Activated naive CD8-positive, alpha-beta T cell treated with anti-CD3 and anti-CD28 coated beads, Interleukin-2, amount 10 ng/mL, durations not matched to agents 7 days and 5 days (primary cell): ENCODE results near the gene ZNF746. TPM values are rescaled to one million over a fixed set of nuclear protein-coding genes. Genes with fewer than 3 reads are reported as not detected.

Experiments
- ATAC-seq: fragments of 150-1000 bp; cut with Tn5 transposase; one replicate; pipeline ENCODE4 v1.10.0; 2021; ENCODE audit warnings: low read depth, moderate library complexity
- POLR2A ChIA-PET: fragments of 350-600 bp; sonication (Branson Sonifier 250); formaldehyde crosslinking; loops from one replicate; lab custom pipeline; 2021; ENCODE audit warnings: antibody characterized with exemption; lab: Charles Lee
- DNase-seq: peaks from one replicate; pipeline ENCODE4 v3.0.0; 2021
- H3K27ac Mint-ChIP-seq: one replicate; pipeline ENCODE4 v1.8.0; 2022; ENCODE audit warnings: mild to moderate bottlenecking, mixed read lengths
- H3K27me3 Mint-ChIP-seq: one replicate; pipeline ENCODE4 v1.8.0; 2022; ENCODE audit warnings: mild to moderate bottlenecking, moderate library complexity, mixed read lengths
- H3K36me3 Mint-ChIP-seq: one replicate; pipeline ENCODE4 v1.8.0; 2021; ENCODE audit warnings: mild to moderate bottlenecking, mixed read lengths
- H3K4me1 Mint-ChIP-seq: one replicate; pipeline ENCODE4 v1.8.0; 2021; ENCODE audit warnings: mixed read lengths
- H3K4me3 Mint-ChIP-seq: one replicate; pipeline ENCODE4 v1.8.0; 2022; ENCODE audit warnings: mild to moderate bottlenecking, moderate library complexity, mixed read lengths
- H3K9me3 Mint-ChIP-seq: one replicate; pipeline ENCODE4 v1.8.0; 2021; ENCODE audit warnings: mixed read lengths
- total RNA-seq, 2 experiments: library from RNA; stranded (reverse); gene quantifications; one replicate each; pipeline ENCODE4 v1.2.3, GENCODE V29; 2021

ZNF746 gene
- 10 to 100 TPM; 24.3 to 26.2 TPM for total RNA-seq

GRCh38 chr7:149497467-149498261, at the start of gene ZNF746:
Gene ZNF746 (minus strand): TSS chr7:149497809. CDS start chr7:149497536, 273 bp downstream.
- Mint-ChIP-seq H3K36me3 (peaks cover 5% of the 10 kb centered on the region), H3K4me3 (peak within 1 kb of the TSS; percentile 98), H3K4me1 (peaks cover 35% of the 10 kb centered on the region), H3K27ac (peak within 1 kb of the TSS; percentile 97), H3K9me3 (no peaks in the 10 kb centered on the region), H3K27me3 (no peaks in the 10 kb centered on the region)
- ATAC-seq (peak; percentile 91), DNase-seq (peak; percentile 90)
- POLR2A ChIA-PET, result no interaction called here

GRCh38 chr7:149547126-149547525, 49.5 kb upstream of the ZNF746 start:
- no peak for DNase-seq
- no peak for ATAC-seq
- no peaks in the 10 kb centered on the region for H3K9me3 Mint-ChIP-seq
- POLR2A ChIA-PET, result interaction anchor here (0.5 kb wide), 1 partner anchor 285 kb away, joined by 3 read pairs; the partner anchor contains the start of gene ZNF783
- no peaks in the 10 kb centered on the region for H3K27me3 Mint-ChIP-seq
- no peak overlapping the region for H3K4me3 Mint-ChIP-seq
- H3K4me1 Mint-ChIP-seq, result no peaks in the 10 kb centered on the region
- no peak overlapping the region for H3K27ac Mint-ChIP-seq
- H3K36me3 Mint-ChIP-seq, result peaks cover 67% of the 10 kb centered on the region

GRCh38 chr7:149546331-149546730, 48.7 kb upstream of the ZNF746 start:
- no peak for DNase-seq

GRCh38 chr7:149544028-149544427, 46.4 kb upstream of the ZNF746 start:
- Mint-ChIP-seq H3K4me1 (no peaks in the 10 kb centered on the region), H3K36me3 (peaks cover 53% of the 10 kb centered on the region), H3K27me3 (peaks cover 2% of the 10 kb centered on the region), H3K4me3 (no peak overlapping the region), H3K9me3 (peaks cover 3% of the 10 kb centered on the region), H3K27ac (no peak overlapping the region)
- DNase-seq, result no peak
- POLR2A ChIA-PET, result no interaction called here
- no peak for ATAC-seq

More at GRCh38 chr7:149546331-149546730, 48.7 kb upstream of the ZNF746 start:
- Mint-ChIP-seq H3K27me3 (no peaks in the 10 kb centered on the region), H3K4me3 (no peak overlapping the region), H3K36me3 (peaks cover 59% of the 10 kb centered on the region), H3K4me1 (no peaks in the 10 kb centered on the region), H3K9me3 (peaks cover 3% of the 10 kb centered on the region), H3K27ac (no peak overlapping the region)
- ATAC-seq, result no peak
- POLR2A ChIA-PET, result no interaction called here

- H3K4me1 Mint-ChIP-seq, result peaks cover 8% of the 10 kb centered on the region
- POLR2A ChIA-PET, result no interaction called here
- no peak overlapping the region for H3K27ac Mint-ChIP-seq
- ATAC-seq (no peak), DNase-seq (no peak)
- H3K9me3 Mint-ChIP-seq, result peaks cover 28% of the 10 kb centered on the region
- H3K36me3 Mint-ChIP-seq, result peaks cover 24% of the 10 kb centered on the region
- H3K4me3 Mint-ChIP-seq, result no peak overlapping the region
- H3K27me3 Mint-ChIP-seq, result no peaks in the 10 kb centered on the region
These were observed 35.0 kb upstream of the ZNF746 start for GRCh38 chr7:149532654-149533053.

GRCh38 chr7:149529136-149529718, 31.6 kb upstream of the ZNF746 start:
- POLR2A ChIA-PET, result no interaction called here
- no peak overlapping the region for H3K4me3 Mint-ChIP-seq
- DNase-seq, result no peak
- peaks cover 23% of the 10 kb centered on the region for H3K9me3 Mint-ChIP-seq
- no peak for ATAC-seq
- no peak overlapping the region for H3K27ac Mint-ChIP-seq
- no peaks in the 10 kb centered on the region for H3K4me1 Mint-ChIP-seq
- H3K36me3 Mint-ChIP-seq, result peaks cover 15% of the 10 kb centered on the region
- no peaks in the 10 kb centered on the region for H3K27me3 Mint-ChIP-seq

- Mint-ChIP-seq H3K36me3 (peaks cover 15% of the 10 kb centered on the region), H3K4me1 (no peaks in the 10 kb centered on the region), H3K27me3 (no peaks in the 10 kb centered on the region), H3K9me3 (peaks cover 23% of the 10 kb centered on the region), H3K27ac (no peak overlapping the region), H3K4me3 (no peak overlapping the region)
- DNase-seq (no peak), ATAC-seq (no peak)
- POLR2A ChIA-PET, result interaction anchor here (0.6 kb wide), 1 partner anchor 73 kb away, joined by 3 read pairs; no protein-coding TSS in a partner anchor
These were observed 29.8 kb upstream of the ZNF746 start for GRCh38 chr7:149527414-149527813.

GRCh38 chr7:149525280-149525679, 27.7 kb upstream of the ZNF746 start:
- H3K9me3 Mint-ChIP-seq, result peaks cover 22% of the 10 kb centered on the region
- no peak overlapping the region for H3K27ac Mint-ChIP-seq
- H3K4me1 Mint-ChIP-seq, result no peaks in the 10 kb centered on the region
- no peak overlapping the region for H3K4me3 Mint-ChIP-seq
- POLR2A ChIA-PET, result no interaction called here
- H3K27me3 Mint-ChIP-seq, result peaks cover 4% of the 10 kb centered on the region
- peaks cover 13% of the 10 kb centered on the region for H3K36me3 Mint-ChIP-seq
- DNase-seq (no peak), ATAC-seq (no peak)

- POLR2A ChIA-PET, result no interaction called here
- no peaks in the 10 kb centered on the region for H3K4me1 Mint-ChIP-seq
- H3K27ac Mint-ChIP-seq, result no peak overlapping the region
- no peak for ATAC-seq
- H3K9me3 Mint-ChIP-seq, result peaks cover 23% of the 10 kb centered on the region
- H3K27me3 Mint-ChIP-seq, result peaks cover 4% of the 10 kb centered on the region
- no peak for DNase-seq
- H3K36me3 Mint-ChIP-seq, result peaks cover 11% of the 10 kb centered on the region
- H3K4me3 Mint-ChIP-seq, result no peak overlapping the region
These were observed 26.8 kb upstream of the ZNF746 start for GRCh38 chr7:149524394-149524793.

- Mint-ChIP-seq H3K4me3 (no peak overlapping the region), H3K4me1 (no peaks in the 10 kb centered on the region), H3K27me3 (peaks cover 7% of the 10 kb centered on the region), H3K9me3 (peaks cover 45% of the 10 kb centered on the region), H3K27ac (no peak overlapping the region), H3K36me3 (peaks cover 6% of the 10 kb centered on the region)
- POLR2A ChIA-PET, result no interaction called here
- no peak for ATAC-seq
- no peak for DNase-seq
These were observed 12.6 kb upstream of the ZNF746 start for GRCh38 chr7:149510248-149510647.

- Mint-ChIP-seq H3K4me1 (no peaks in the 10 kb centered on the region), H3K4me3 (no peak overlapping the region), H3K9me3 (peaks cover 44% of the 10 kb centered on the region), H3K27me3 (peaks cover 5% of the 10 kb centered on the region), H3K27ac (no peak overlapping the region), H3K36me3 (peaks cover 9% of the 10 kb centered on the region)
- no peak for DNase-seq
- POLR2A ChIA-PET, result no interaction called here
- ATAC-seq, result no peak
These were observed 12.2 kb upstream of the ZNF746 start for GRCh38 chr7:149509774-149510173.

- H3K4me1 Mint-ChIP-seq, result peaks cover 5% of the 10 kb centered on the region
- no peak overlapping the region for H3K27ac Mint-ChIP-seq
- POLR2A ChIA-PET, result no interaction called here
- H3K9me3 Mint-ChIP-seq, result peaks cover 28% of the 10 kb centered on the region
- H3K36me3 Mint-ChIP-seq, result peaks cover 14% of the 10 kb centered on the region
- H3K4me3 Mint-ChIP-seq, result no peak overlapping the region
- ATAC-seq (no peak), DNase-seq (no peak)
- H3K27me3 Mint-ChIP-seq, result peaks cover 4% of the 10 kb centered on the region
These were observed 7.9 kb upstream of the ZNF746 start for GRCh38 chr7:149505551-149505950.

GRCh38 chr7:149501651-149502050, 4.0 kb upstream of the ZNF746 start:
- H3K4me1 Mint-ChIP-seq, result peaks cover 20% of the 10 kb centered on the region
- H3K4me3 Mint-ChIP-seq, result no peak overlapping the region
- ATAC-seq, result no peak
- DNase-seq, result no peak
- H3K36me3 Mint-ChIP-seq, result peaks cover 11% of the 10 kb centered on the region
- POLR2A ChIA-PET, result no interaction called here
- peaks cover 4% of the 10 kb centered on the region for H3K27me3 Mint-ChIP-seq
- H3K27ac Mint-ChIP-seq, result no peak overlapping the region
- H3K9me3 Mint-ChIP-seq, result peaks cover 12% of the 10 kb centered on the region

- ATAC-seq (no peak), DNase-seq (no peak)
- no peak overlapping the region for H3K27ac Mint-ChIP-seq
- H3K4me1 Mint-ChIP-seq, result peaks cover 26% of the 10 kb centered on the region
- POLR2A ChIA-PET, result interaction anchor here (0.6 kb wide), 1 partner anchor 124 kb away, joined by 3 read pairs; no protein-coding TSS in a partner anchor
- peaks cover 11% of the 10 kb centered on the region for H3K36me3 Mint-ChIP-seq
- H3K27me3 Mint-ChIP-seq, result peaks cover 4% of the 10 kb centered on the region
- no peak overlapping the region for H3K4me3 Mint-ChIP-seq
- peaks cover 9% of the 10 kb centered on the region for H3K9me3 Mint-ChIP-seq
These were observed 3.3 kb upstream of the ZNF746 start for GRCh38 chr7:149500910-149501309.
